Breast epithelium (tissue), 4 donors: ENCODE data around the gene AHI1. TPM values are rescaled to one million over a fixed set of nuclear protein-coding genes. Genes with fewer than 3 reads are reported as not detected.

ENCODE experiments used
- DNase-seq, 2 donors: peaks; one replicate each; pipeline ENCODE4 v3.0.0-alpha.2; 2019; ENCODE audit warnings: low spot score in 2 of 2
- H3K27ac ChIP-seq, 2 donors: fragments of 200-600 bp; sonication (generic) in 1 of 2; one replicate each; pipeline ENCODE4 v1.5.1; 2016 to 2019; ENCODE audit warnings: mild to moderate bottlenecking in 1 of 2
- H3K27me3 ChIP-seq, 2 donors: fragments of 200-600 bp; sonication (generic) in 1 of 2; one replicate each; pipeline versions ENCODE4 v1.5.1 to v1.6.0; 2017 to 2019; ENCODE audit warnings: control low read depth in 1 of 2, mild to moderate bottlenecking in 1 of 2
- H3K36me3 ChIP-seq: fragments of 200-600 bp; one replicate; pipeline ENCODE4 v1.5.1; 2019
- H3K4me1 ChIP-seq, 2 donors: fragments of 200-600 bp; sonication (generic); one replicate each; pipeline ENCODE4 v1.5.1; 2016 to 2019; ENCODE audit warnings: control low read depth in 1 of 2
- H3K4me3 ChIP-seq, 3 donors: fragments of 200-600 bp; sonication (generic); 1 replicate in 2 of 3; 2 replicates in 1 of 3; pipeline ENCODE4 v1.5.1; 2016 to 2019; ENCODE audit warnings: mild to moderate bottlenecking in 3 of 3, moderate library complexity in 2 of 3
- H3K9me3 ChIP-seq, 2 donors: fragments of 200-600 bp; sonication (generic) in 1 of 2; one replicate each; pipeline ENCODE4 v1.5.1; 2016 to 2019; ENCODE audit warnings: control low read depth in 1 of 2
- POLR2A ChIP-seq: fragments of 450-650 bp; IDR thresholded peaks from one replicate; pipeline ENCODE4 v1.6.1; 2016; ENCODE audit warnings: antibody characterized with exemption, mild to moderate bottlenecking, moderate library complexity
- POLR2AphosphoS5 ChIP-seq, 3 donors: sonication (generic); formaldehyde crosslinking; IDR thresholded peaks; one replicate each; pipeline ENCODE4 v1.6.1; 2017; ENCODE audit warnings: antibody characterized with exemption in 3 of 3
- intact Hi-C: fragments of 100-400 bp; cut with DNase I; formaldehyde crosslinking; loops from one replicate; pipeline ENCODE4 v1.15.1; 2023; ENCODE audit warnings: low total_unique reads
- total RNA-seq, 3 donors: library from RNA; depleted of rRNA; stranded (reverse); fragments of >200 nt; gene quantifications; one replicate each; pipeline ENCODE4 v1.1.0, GENCODE V29; 2016
- TF ChIP-seq, protein P1 (sequence below), 3 donors: fragments of 450-650 bp; IDR thresholded peaks; one replicate each; pipeline ENCODE4 v1.5.1; 2016 to 2017; ENCODE audit warnings: antibody characterized with exemption in 3 of 3, mild to moderate bottlenecking in 3 of 3, moderate library complexity in 3 of 3

The AHI1 gene
- total RNA-seq, 3 donors from 2014 or later: 23.5 to 62.2 (median 49.8) TPM

DNA sequence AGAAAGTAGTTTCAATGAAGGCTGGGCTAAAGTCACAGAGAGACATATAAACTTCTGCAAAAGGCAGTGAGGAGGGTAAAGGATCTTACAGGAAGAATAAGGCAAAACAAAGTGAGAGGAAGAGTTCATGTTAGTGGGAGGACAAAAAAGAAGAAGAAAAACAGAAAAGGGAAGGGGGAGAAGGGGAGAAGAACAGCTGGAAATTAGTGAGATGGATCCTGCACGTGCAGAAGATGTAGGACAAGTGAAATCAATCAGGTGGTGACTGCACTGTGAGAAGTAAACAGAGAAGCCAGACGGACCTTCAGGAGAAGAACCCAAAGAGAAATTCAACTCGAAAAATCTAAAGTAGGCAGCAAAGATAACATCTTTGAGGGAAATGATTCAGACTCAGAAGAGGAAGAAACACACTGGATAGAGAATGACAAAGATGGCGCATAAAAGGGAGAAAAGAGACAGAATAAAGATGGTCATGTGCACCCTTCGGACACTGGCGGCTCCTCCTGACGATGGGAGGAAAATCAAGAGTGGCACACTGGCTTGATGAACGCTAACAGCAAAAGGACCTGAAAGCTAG lies 210.5 kb downstream of the AHI1 start:
- Histone ChIP-seq H3K27ac (no peak overlapping the region), H3K9me3 (no peaks in the 10 kb centered on the region), H3K4me1 (no peaks in the 10 kb centered on the region), H3K27me3 (no peaks in the 10 kb centered on the region), H3K4me3 (no peak overlapping the region), H3K36me3 (no peaks in the 10 kb centered on the region)
- TF ChIP-seq, protein P1, sequence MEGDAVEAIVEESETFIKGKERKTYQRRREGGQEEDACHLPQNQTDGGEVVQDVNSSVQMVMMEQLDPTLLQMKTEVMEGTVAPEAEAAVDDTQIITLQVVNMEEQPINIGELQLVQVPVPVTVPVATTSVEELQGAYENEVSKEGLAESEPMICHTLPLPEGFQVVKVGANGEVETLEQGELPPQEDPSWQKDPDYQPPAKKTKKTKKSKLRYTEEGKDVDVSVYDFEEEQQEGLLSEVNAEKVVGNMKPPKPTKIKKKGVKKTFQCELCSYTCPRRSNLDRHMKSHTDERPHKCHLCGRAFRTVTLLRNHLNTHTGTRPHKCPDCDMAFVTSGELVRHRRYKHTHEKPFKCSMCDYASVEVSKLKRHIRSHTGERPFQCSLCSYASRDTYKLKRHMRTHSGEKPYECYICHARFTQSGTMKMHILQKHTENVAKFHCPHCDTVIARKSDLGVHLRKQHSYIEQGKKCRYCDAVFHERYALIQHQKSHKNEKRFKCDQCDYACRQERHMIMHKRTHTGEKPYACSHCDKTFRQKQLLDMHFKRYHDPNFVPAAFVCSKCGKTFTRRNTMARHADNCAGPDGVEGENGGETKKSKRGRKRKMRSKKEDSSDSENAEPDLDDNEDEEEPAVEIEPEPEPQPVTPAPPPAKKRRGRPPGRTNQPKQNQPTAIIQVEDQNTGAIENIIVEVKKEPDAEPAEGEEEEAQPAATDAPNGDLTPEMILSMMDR (IDR thresholded peaks at IDR 0.05): no peak
- no peak for TF ChIP-seq POLR2A
- no peak for TF ChIP-seq POLR2AphosphoS5 (IDR thresholded peaks at IDR 0.05)
- no peak for DNase-seq
- intact Hi-C loops: no loop called here

DNA sequence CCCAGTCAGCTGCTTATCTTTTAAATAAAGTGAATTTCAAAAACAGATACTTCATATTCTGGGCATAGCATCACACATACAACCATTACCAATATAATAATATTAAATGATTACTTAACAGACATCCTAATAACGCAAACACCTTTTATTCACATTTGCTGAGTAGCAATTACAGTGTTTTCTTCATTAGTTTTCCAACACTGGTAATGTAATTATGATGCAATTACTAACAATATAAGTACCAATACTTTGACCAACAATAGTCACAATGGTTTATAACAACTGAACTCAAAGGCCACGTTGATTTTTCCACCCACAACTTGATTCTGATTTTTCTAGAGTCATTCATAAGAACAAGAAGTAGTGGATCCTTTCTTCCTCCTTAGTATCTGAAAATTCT lies 212.4 kb downstream of the AHI1 start:
- TF ChIP-seq, protein P1 (IDR thresholded peaks at IDR 0.05): no peak
- TF ChIP-seq POLR2AphosphoS5 (IDR thresholded peaks at IDR 0.05) (no peak), POLR2A (no peak)
- no peak for DNase-seq

DNA sequence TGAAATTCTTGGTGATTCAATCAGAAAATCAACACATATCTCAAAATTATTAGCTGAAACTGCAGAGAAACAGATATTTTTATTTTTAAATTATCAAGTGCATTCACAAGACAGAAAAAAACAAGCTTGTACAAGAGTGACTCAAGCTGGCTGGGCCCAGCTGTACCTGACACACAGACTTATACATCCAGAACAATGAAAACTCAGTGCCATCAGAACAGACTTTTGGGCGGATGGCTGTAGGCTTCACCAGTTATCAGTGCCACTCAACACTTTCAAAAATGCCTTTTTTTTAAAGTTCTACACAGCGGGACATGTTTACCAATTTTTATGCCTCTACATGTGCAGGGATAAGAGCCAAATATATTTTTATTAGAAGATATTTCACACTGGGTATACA lies 213.6 kb downstream of the AHI1 start:
- Histone ChIP-seq H3K4me1 (no peaks in the 10 kb centered on the region), H3K27ac (no peak overlapping the region), H3K9me3 (no peaks in the 10 kb centered on the region), H3K4me3 (no peak overlapping the region), H3K36me3 (no peaks in the 10 kb centered on the region), H3K27me3 (no peaks in the 10 kb centered on the region)
- no peak for TF ChIP-seq POLR2AphosphoS5 (IDR thresholded peaks at IDR 0.05)
- DNase-seq: no peak
- intact Hi-C loops: no loop called here

More for the DNA sequence above, 212.4 kb downstream of the AHI1 start:
- no peaks in the 10 kb centered on the region for H3K9me3 ChIP-seq
- H3K27me3 ChIP-seq: no peaks in the 10 kb centered on the region
- no peak overlapping the region for H3K27ac ChIP-seq
- intact Hi-C loops: no loop called here
- no peak overlapping the region for H3K4me3 ChIP-seq
- no peaks in the 10 kb centered on the region for H3K36me3 ChIP-seq
- H3K4me1 ChIP-seq: no peaks in the 10 kb centered on the region

DNA sequence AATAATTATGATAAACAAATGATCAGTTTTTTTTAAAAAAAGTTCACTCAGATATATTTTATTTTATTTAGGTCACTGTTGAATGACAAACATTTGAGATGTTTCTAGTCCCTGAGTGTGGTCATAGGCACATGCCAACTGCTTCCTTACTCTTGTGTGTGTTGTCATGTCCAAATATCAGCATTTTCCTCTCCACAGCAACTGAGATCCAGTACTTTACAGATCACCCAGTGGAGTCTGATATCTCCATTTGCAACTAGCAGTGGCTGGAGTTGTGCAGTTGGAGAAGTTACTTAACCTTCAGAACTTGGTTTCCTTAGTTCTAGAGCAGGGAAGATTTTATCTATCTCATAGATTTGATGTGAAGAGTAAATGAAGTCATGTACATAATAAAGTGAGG lies 215.1 kb downstream of the AHI1 start:
- Histone ChIP-seq H3K4me3 (no peak overlapping the region), H3K4me1 (no peaks in the 10 kb centered on the region), H3K36me3 (no peaks in the 10 kb centered on the region), H3K9me3 (no peaks in the 10 kb centered on the region), H3K27me3 (no peaks in the 10 kb centered on the region), H3K27ac (no peak overlapping the region)
- intact Hi-C loops: no loop called here
- DNase-seq: no peak
- no peak for TF ChIP-seq POLR2A
- TF ChIP-seq, protein P1 (IDR thresholded peaks at IDR 0.05): no peak
- TF ChIP-seq POLR2AphosphoS5 (IDR thresholded peaks at IDR 0.05): no peak

DNA sequence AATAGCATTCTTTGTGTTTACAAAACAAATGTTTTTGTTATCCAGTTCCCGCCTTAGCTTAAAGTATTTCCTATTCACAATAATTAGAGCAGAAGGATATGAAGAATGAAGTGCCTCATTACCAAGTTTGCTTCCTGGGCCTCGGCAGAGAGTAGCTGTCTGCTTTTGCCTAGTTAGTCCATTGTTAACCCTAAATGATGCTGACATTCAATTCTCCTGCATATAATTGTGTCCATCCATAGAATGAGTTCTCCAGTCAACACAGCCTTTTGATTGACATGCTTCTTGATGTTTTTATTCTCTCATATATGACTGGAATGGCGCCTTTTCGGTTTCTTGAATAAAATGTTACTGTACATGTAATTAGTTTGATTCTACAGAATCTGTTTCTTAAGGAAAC lies 215.6 kb downstream of the AHI1 start:
- H3K27me3 ChIP-seq: no peaks in the 10 kb centered on the region
- DNase-seq: no peak
- no peak overlapping the region for H3K4me3 ChIP-seq
- no peaks in the 10 kb centered on the region for H3K36me3 ChIP-seq
- intact Hi-C loops: no loop called here
- no peaks in the 10 kb centered on the region for H3K9me3 ChIP-seq
- no peaks in the 10 kb centered on the region for H3K4me1 ChIP-seq
- no peak overlapping the region for H3K27ac ChIP-seq
- TF ChIP-seq, protein P1 (IDR thresholded peaks at IDR 0.05): no peak
- TF ChIP-seq POLR2A (no peak), POLR2AphosphoS5 (IDR thresholded peaks at IDR 0.05) (no peak)

DNA sequence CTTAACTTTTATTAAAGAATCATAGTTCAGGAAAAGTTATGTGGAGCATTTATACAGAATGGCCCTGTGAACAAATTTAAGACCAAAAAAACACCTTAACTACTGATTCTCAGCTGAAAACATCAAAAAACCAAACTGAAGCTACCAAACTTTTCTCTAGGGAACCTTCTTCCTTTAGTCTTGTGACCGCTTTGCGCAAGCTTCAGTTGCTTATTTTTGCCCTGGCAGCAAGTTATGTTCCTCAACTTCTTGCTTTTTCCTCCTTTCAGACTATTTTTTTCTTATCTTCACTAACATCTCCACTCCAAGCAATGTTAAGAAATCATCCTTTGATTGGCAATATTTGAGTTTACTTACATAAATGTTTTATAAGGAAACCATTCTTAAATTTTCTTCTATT lies 216.3 kb downstream of the AHI1 start:
- Histone ChIP-seq H3K36me3 (no peaks in the 10 kb centered on the region), H3K4me3 (no peak overlapping the region), H3K27me3 (no peaks in the 10 kb centered on the region), H3K27ac (no peak overlapping the region), H3K4me1 (no peaks in the 10 kb centered on the region), H3K9me3 (no peaks in the 10 kb centered on the region)
- DNase-seq: no peak
- no peak for TF ChIP-seq POLR2A
- TF ChIP-seq, protein P1 (IDR thresholded peaks at IDR 0.05): no peak
- TF ChIP-seq POLR2AphosphoS5 (IDR thresholded peaks at IDR 0.05): no peak
- intact Hi-C loops: no loop called here
